GM12892 (cell line): ENCODE measurements around the gene PAX7.

Source experiments
- DNase-seq: peaks from one replicate; pipeline ENCODE4 v3.0.0; 2011; ENCODE audit not compliant: insufficient read length
- FAIRE-seq: peaks from 2 replicates; lab custom pipeline; 2011; peaks lifted over from hg19 to GRCh38; lab: Jason Lieb, UNC
- POLR2A ChIP-seq: IDR thresholded peaks from 2 replicates; pipeline ENCODE4 v1.6.1; 2011; ENCODE audit warnings: low read depth, low read length, control low read depth
- POLR2AphosphoS5 ChIP-seq: IDR thresholded peaks from 2 replicates; pipeline ENCODE4 v1.6.1; 2011; ENCODE audit warnings: low read depth, low read length, control low read depth
- TAF1 ChIP-seq: IDR thresholded peaks from 2 replicates; pipeline ENCODE4 v1.6.1; 2011; ENCODE audit warnings: low read depth, mild to moderate bottlenecking, control low read depth, low read length, borderline replicate concordance

The PAX7 gene

DNA sequence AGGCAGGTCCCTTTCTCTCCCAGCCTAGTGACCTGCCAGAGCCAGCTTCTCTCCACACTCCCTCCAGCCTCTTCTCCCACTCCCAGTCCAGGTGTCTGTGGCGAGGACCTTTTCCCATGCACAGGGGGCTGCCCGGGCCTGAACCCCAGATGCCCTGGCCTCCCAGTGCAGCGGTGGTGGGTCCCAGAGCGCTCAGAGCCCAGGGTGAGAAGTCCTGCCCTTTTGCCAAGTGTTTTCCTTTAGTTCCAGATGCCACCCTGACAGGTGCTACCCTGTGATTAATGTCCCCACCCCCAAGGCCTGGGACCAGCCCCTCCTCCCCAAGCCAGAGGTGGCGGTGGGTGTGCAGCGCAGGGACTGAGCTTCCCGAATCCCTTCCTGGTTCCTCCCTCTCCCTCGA is 90.4 kb downstream of the PAX7 start:
- no peak for DNase-seq
- TF ChIP-seq POLR2AphosphoS5, result no peak
- no peak for TF ChIP-seq TAF1
- no peak for TF ChIP-seq POLR2A
- FAIRE-seq, result no peak

DNA sequence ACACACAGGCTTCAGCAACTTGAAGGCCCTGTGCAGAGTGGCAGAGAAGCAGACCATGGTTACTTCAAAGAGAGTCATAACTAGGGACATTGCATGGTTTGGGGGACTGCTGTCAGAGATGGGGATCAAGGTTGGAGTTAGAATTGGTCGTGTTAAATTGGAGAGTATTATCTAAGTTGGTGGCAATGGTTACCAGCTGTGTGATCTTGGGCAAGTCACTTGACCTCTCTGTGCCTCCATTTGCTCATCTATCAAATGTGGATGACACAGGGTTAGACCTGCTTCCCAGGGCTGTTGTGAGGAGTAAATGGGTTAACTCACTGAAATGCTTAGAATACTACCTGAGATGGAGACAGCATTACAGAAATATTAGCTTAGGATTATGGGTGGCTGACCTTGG is 91.1 kb downstream of the PAX7 start:
- FAIRE-seq, result no peak
- no peak for TF ChIP-seq TAF1
- TF ChIP-seq POLR2AphosphoS5, result no peak
- no peak for TF ChIP-seq POLR2A
- no peak for DNase-seq

- TF ChIP-seq POLR2AphosphoS5 (no peak), POLR2A (no peak), TAF1 (no peak)
- FAIRE-seq, result no peak
- DNase-seq, result no peak
These were observed 91.6 kb downstream of the PAX7 start for GRCh38 chr1:18722270-18722669.

- FAIRE-seq, result no peak
- DNase-seq, result no peak
- TF ChIP-seq POLR2AphosphoS5, result no peak
- no peak for TF ChIP-seq TAF1
- TF ChIP-seq POLR2A, result no peak
These were observed 92.6 kb downstream of the PAX7 start for GRCh38 chr1:18723206-18723605.

DNA sequence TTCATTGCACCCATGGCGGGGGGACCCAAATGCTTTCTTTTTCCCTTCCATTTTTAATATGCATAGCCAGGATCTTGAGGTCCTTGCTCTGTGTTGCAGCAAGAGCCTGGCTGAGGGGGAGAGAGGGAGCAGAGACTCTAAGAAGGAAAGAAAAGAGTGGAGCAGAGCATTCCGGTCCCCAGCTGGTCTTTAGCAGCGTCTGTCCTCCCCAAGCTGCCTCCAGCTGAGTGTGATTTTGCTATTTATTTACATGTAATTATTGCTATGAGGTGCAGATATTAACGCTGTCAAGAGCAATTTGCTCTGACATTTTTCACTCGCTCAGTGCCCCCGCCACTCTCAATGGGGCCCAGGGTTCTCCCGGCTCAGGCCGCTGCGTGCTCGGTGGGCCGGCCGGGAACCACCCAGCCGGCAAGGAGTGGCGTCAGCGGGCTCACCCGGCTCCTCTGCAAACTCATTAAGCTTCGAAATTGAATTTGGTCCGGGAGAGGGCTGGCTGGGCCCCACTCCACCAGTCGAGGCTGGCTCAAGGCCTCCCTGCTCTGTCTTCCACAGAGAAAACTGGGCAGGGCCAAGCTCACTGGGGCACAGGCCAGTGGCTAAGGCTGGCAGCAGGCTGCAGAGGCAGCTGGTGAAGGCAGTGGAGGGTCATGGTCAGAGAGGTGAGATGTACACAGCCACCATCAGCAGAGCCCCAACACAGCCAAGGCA is 93.2 kb downstream of the PAX7 start:
- no peak for FAIRE-seq
- TF ChIP-seq POLR2AphosphoS5, result no peak

GRCh38 chr1:18724801-18725200 is 94.2 kb downstream of the PAX7 start:
- FAIRE-seq (no peak), DNase-seq (no peak)
- TF ChIP-seq TAF1, result no peak
- no peak for TF ChIP-seq POLR2A
- TF ChIP-seq POLR2AphosphoS5, result no peak

More for the DNA sequence above, 93.2 kb downstream of the PAX7 start:
- DNase-seq, result no peak

- FAIRE-seq (no peak), DNase-seq (no peak)
- no peak for TF ChIP-seq TAF1
- TF ChIP-seq POLR2AphosphoS5, result no peak
- no peak for TF ChIP-seq POLR2A
These were observed 94.7 kb downstream of the PAX7 start for GRCh38 chr1:18725231-18725895.

- no peak for TF ChIP-seq POLR2AphosphoS5
- TF ChIP-seq POLR2A, result no peak
- no peak for TF ChIP-seq TAF1
- DNase-seq (no peak), FAIRE-seq (no peak)
These were observed 95.7 kb downstream of the PAX7 start for GRCh38 chr1:18726368-18726767.

DNA sequence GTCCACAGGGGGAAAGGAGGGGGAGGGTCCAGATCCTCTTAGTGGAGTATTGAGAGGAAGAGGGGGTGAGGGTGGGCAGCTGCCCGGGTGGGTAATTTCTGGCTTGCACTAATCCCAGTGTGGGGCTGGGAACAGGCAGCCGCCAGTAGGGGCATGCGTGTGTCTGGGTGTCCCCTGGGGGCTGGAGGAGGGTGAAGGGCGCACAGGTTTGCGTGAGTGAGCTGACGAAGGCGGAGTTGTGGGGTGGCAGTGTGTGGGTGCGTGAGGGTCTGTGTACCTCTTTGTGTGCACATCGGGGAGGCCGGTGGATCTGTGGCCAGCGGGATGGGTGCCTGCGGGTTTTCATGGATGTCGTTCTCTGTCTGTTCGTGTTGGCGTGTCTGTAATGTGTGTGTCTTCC is 97.3 kb downstream of the PAX7 start:
- DNase-seq, result no peak

GRCh38 chr1:18730321-18730720 is 99.7 kb downstream of the PAX7 start:
- DNase-seq, result no peak
- no peak for FAIRE-seq
- TF ChIP-seq POLR2AphosphoS5, result no peak
- TF ChIP-seq POLR2A, result no peak
- no peak for TF ChIP-seq TAF1

More for the DNA sequence above, 97.3 kb downstream of the PAX7 start:
- no peak for TF ChIP-seq POLR2AphosphoS5
- no peak for TF ChIP-seq POLR2A
- no peak for TF ChIP-seq TAF1
- no peak for FAIRE-seq

DNA sequence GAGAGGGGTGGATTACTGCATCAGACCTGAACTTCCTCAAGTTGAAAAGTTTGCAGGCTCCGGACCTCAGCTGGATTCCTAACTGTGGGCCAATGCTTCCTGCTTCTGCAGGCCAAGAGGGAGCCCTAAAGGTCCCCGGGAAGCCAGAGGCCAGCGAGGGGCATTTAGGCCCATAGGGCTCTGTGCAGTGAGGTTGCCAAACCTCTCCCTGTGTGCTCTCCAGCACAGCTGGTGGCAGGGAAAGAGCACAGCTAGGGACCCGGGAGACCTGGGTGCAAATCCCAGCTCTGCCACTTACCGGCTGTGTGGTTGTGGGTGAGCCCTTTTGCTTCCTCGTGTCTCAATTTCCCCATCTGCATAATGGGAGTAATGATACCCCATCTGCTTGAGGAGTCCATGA is 100.5 kb downstream of the PAX7 start:
- no peak for TF ChIP-seq POLR2A
- FAIRE-seq (no peak), DNase-seq (no peak)

GRCh38 chr1:18731591-18732235 is 101.1 kb downstream of the PAX7 start:
- DNase-seq, result no peak
- no peak for FAIRE-seq

More at GRCh38 chr1:18731591-18732235, 101.1 kb downstream of the PAX7 start:
- no peak for TF ChIP-seq TAF1
- TF ChIP-seq POLR2A, result no peak
- TF ChIP-seq POLR2AphosphoS5, result no peak
